Stimulated activated CD4-positive, alpha-beta T cell treated with anti-CD3 and anti-CD28 coated beads, Interleukin-2, amount 100 ng/mL, for 48 hours (primary cell): Measurements from ENCODE around the gene LSAMP.

Experiments
- DNase-seq, 2 donors: peaks; one replicate each; pipeline ENCODE4 v3.0.0-alpha.2; 2020

Gene LSAMP

DNA sequence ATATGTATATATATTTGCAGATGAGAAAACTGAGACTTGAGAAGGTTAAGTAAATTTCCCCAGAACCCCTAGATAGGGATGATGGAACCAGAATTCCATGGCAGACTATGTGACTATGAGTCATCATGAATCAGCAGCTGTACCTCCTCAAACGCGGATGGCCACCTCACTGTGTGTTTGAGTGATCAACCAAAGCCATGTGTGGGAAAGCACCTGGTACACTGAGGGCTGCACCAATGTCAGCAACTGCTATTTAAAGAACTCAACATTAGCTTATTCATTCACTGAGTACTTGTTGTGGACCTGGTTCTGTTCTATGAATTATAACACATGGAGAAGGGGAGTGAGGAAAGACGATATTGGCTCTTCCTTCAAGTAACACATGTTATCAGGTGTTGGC, 445.0 kb downstream of the LSAMP start:
- no peak for DNase-seq

- no peak for DNase-seq
These were observed 445.7 kb downstream of the LSAMP start for GRCh38 chr3:115999613-116000012.

GRCh38 chr3:115999001-115999585, 446.2 kb downstream of the LSAMP start:
- DNase-seq, result no peak

GRCh38 chr3:115996420-115997108, 448.7 kb downstream of the LSAMP start:
- DNase-seq, result no peak

- no peak for DNase-seq
These were observed 454.6 kb downstream of the LSAMP start for GRCh38 chr3:115990669-115991068.

DNA sequence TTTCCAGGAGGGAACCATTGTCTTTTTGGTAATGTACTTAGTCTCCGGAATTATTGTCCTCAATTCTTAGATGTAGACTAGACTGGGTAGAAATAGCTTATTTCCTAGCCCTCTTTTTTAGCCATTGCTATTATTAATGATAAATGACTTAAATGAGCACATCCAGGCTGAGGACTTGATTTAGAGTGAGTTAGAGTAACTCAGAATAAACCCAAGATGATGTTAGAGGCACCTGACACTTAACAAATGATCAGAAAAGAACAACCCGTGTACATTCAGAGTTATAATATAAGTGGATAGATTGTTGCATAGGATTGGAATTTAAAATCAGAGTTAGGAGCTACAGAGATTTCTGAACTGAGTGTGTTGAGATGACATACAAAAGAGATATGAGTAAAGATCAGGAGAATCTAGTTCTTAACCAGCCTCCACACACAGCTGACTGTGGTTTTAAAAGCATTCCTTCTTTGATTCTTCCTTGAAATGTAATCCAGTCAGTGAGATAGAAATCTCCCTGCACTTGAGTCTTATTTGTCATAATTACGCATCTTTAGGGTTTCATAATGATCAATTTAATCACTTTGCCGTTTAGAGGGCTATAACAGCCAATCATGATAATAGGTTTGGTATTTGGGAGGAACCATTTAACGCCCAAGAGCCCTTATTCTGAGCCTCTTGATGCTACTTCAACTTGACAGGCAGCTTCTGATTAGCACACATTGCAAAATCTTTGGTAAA, 455.4 kb downstream of the LSAMP start:
- no peak for DNase-seq

DNA sequence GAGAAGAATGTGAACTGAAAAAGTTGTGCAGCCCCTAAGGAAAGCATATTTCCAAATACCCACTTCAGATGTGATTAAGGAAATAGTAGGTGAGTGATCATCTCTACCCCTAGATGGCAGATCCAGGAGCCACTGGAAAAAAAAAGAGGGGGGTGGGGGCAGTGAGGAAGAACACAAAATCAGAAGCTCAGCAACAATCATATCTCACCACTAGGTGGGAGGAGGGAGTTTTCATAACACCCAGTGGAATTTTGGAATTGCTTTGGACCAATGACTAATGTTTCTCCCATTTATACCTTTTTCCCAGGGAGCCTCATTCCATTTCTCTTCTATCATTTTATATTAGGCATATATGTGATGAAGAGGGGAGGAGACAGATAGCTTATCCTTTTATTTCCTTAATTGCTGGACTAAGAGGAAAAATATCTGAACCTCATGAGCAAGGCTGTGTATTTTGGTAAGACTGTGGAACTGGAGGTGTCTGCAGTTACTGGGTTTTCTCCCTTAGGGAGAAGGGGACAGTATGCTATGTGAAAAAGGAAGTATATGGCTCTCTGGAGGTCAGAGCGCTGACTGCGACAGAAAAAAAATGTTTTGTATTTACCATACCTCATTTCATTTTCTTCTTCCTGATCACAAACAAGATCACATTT, 458.6 kb downstream of the LSAMP start:
- no peak for DNase-seq

DNA sequence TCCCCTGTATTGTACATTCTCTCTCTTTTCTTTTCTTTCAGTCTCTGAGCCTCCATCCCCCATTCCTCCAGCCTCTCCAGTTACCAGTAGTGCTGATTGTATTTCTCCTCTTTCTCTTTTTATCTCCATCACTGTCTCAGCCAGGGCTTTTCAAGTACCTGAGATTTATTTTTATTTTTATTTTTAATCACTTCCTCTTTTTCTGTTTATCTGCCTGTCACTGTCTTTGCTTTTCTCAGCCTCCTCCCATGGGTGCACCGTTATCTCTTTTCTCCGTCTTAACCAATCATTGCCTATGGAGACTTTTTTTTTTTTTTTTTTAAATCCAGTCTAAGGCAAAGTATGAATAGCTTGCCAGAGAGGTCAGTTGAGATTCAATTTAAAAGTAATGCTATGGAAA, 462.7 kb downstream of the LSAMP start:
- DNase-seq, result no peak

GRCh38 chr3:115982108-115982507, 463.2 kb downstream of the LSAMP start:
- no peak for DNase-seq

DNA sequence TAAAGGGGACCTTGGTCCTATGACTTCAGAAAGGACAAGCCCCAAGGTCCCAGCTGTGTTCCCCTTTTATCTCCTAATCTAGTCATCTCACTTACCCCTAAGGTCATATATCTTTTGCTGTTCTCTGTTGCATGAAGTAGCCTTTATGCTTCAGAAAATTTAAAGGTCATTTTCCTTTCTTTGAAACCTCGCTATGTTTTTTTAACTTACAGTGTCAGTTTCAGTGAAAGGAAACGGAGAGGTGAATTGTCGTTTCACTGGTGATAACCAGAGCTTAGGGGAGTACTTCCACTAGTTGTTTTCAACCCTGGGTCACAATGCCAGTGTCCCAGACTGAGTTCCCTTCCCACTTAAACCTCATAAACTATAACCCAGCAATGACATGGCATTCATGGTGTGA, 464.6 kb downstream of the LSAMP start:
- DNase-seq, result no peak

- no peak for DNase-seq
These were observed 467.4 kb downstream of the LSAMP start for GRCh38 chr3:115977866-115978265.

GRCh38 chr3:115975796-115976195, 469.5 kb downstream of the LSAMP start:
- DNase-seq, result no peak

- no peak for DNase-seq
These were observed 469.9 kb downstream of the LSAMP start for GRCh38 chr3:115975353-115975752.

GRCh38 chr3:115974940-115975339, 470.3 kb downstream of the LSAMP start:
- DNase-seq, result no peak

DNA sequence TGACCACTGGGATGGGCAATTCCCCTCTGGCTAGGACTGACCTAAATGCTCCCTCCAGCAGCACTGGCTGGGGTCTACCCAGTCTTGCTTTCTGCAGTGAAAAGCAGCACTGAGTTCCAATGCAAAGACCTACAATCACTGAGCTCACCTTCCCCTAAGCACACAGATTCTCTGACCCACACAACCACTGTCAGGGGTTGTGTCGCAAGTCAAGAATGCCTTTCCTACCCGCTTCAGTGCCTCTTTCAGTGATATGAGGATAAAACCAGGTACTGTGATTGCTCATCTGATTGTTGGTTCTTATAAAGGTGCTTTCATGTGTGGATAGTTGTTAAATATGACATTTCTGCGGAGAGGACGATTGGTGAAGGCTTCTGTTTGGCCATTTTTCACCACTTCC, 476.4 kb downstream of the LSAMP start:
- no peak for DNase-seq

DNA sequence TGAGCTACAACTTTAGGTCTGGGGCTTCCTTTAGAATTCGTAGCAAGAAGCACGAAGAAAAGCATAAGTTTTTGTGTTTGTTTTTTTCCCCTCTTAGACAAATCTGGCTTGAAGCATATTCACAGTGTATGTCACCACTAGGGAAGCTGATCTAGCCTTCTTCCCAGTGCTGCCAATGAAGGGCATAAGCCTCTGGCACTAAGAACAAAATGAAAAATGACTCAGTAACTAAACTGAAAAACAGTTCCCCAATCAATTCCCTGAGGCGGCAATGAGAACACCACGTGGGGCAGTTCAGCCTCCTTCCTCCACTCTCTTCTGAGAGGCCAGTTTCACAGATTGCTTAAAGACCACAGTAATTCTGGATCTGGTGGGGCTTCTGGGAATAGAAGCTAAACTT, 483.9 kb downstream of the LSAMP start:
- no peak for DNase-seq

DNA sequence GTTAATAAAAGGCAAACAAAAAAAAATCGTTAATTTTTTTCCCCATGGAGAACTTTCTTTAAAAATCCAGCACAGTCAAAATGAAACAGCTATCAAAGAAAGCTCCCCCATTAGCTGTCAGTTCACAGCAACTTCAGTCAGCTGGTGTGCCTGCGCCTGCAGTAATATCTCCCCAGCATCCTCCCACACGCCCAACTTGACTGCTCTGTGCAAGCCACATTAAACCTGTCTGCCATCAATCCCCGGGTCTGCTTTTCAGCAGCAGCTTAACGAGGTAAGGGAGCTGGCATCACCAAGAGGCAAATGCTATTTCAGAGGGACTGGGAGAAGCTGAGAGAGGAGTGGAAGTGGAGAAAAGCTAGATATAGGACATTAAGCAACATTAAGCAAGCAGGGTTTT, 484.5 kb downstream of the LSAMP start:
- no peak for DNase-seq

DNA sequence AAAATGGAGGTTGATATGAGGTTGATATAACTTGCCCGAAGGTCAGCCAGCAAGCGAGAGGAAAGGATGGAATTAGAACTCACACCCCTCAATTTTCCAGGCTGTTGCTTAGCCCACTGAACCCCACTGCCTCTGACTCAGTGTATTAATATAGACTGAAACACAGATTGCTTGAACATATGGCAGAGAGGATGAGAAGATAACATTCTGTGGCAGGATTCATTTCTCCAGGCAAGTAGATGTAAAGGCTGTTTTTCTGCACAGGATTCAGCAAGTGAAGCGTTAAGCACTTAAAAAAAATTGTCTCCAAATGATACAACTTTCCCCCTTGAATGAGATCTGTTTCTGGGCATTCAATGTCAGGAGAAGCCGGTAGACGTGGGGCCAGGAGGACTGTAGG, 486.8 kb downstream of the LSAMP start:
- no peak for DNase-seq

DNA sequence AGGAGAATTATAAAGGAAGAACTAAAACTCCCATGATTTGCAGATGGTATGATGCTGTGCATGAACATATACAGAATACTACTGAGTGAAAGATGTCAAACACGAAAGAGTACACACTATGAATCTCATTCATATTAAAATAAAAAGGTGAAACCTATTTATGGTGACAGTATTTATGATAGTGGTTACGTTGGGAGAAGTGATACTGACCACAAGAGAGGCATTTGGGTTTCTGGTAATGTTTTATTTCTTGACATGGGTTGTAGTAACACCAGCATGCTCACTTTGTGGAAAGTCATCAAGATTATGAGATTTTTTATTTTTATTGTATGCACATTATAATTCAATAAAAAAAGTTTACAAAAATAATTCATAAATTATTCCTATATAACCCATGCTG, 498.0 kb downstream of the LSAMP start:
- DNase-seq, result no peak

- DNase-seq, result no peak
These were observed 501.7 kb downstream of the LSAMP start for GRCh38 chr3:115943579-115943978.

DNA sequence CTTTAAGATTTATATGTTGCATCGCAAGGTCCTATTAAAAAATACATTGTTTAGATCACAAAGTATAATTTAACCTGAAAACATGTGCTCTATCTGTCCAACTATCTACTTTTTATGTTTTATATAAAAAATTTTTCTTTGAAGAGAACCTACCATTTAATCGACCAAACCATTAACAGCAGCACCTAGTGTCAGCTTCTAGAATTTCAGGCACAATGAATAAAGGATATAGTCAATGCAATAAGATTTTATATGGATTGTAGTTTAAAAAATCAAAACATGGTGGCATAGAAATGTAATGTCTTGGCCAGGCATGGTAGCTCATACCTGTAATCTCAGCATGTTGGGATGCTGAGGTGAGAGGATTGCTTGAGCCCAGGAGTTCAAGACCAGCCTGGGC, 508.2 kb downstream of the LSAMP start:
- DNase-seq, result no peak

DNA sequence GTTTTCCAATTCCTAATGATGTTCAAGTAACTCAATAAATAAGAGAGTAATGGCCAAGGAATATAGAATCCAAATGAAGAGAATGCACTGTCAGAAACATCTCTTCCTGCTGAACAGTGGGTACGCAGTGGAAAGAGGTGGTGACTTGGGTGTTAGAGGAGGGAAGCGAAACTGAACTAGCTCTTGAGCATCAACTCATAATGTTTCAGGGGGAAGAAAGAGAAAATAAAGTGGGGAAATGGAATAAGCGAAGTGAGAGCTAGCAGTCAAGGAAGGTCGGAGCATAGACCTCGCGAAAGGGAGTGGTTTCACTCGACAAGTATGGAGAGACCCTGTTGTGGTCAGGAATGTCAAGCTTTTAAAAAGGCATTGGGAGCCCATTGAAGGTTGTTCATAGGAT, 512.5 kb downstream of the LSAMP start:
- DNase-seq, result no peak

DNA sequence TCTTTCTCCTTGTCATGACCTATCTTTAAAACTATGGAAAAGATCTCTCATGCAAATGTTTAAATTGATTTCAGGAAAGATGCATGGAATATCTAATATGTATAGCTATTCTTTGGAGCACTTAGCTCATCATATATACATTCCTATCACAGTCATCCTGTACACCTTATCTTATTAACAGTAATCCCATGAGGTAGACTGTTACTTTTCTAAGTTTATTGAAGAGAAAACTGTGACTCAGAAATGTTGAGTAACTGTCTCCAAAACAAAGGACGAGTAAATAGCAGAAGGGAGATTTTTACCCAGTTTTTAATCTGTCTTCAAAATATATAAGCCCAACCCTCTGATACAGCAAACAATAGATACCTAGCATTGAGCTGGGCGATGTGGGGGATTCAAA, 513.7 kb downstream of the LSAMP start:
- no peak for DNase-seq

DNA sequence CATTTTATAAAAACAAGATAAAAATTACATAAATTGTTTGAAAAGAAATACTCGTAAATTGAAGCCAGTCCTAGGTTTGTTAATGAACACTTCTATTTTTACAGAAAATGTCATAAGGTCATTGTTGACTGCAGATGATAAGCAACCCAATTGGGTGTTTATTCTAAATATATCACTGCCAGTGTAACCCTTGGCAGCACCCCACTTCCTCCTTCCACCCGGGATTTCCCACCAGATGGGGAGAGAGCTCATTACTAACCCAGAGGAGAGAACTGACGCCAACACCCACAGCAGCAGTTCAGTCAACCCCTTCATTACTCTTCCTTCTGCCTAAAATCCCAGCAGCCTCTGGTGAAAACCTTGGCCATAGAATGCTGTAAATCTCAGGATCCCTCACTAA, 514.4 kb downstream of the LSAMP start:
- no peak for DNase-seq
